NCI-H1417 (cell line): Measurements from ENCODE around the gene GRIK4.

Source experiments
- DNase-seq, 3 experiments: peaks; one replicate each; lab custom pipeline; 2025; lab: John Stamatoyannopoulos, UW

GRIK4 gene

DNA sequence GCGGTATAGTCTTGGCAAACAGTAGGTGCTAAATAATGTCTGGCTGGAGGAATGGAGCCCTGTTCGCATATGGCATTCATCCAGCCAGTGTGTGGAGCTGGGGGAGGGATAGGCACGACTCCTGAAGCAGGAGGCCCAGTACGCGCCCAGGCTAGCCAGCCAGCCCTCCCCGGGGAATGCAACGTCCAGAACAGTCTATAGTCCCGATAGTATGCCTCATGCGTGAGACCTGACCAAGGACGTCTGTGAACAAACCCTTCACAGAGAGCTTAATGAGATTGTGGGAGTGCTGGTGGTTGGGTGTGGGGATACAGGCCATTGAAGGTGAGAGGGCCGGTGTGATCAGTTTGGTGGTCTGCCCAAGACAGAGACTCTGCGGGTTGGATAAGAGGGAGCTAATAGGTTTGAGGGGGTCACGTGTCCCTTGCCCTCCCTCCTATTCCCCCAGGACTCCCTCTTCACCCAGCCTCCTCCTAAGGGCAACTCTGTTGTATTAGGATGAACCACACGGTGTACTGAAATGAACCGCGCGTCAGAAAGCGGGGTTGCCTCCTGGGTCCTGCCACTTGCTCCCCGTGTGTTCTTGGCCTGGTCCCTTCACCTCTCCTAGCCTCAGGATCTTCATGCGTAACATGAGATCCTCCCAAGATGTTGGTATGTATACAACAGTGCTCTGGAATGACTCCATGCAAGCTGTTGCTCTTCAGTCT is 987 bp upstream of the GRIK4 start:
- DNase-seq = no peak

DNA sequence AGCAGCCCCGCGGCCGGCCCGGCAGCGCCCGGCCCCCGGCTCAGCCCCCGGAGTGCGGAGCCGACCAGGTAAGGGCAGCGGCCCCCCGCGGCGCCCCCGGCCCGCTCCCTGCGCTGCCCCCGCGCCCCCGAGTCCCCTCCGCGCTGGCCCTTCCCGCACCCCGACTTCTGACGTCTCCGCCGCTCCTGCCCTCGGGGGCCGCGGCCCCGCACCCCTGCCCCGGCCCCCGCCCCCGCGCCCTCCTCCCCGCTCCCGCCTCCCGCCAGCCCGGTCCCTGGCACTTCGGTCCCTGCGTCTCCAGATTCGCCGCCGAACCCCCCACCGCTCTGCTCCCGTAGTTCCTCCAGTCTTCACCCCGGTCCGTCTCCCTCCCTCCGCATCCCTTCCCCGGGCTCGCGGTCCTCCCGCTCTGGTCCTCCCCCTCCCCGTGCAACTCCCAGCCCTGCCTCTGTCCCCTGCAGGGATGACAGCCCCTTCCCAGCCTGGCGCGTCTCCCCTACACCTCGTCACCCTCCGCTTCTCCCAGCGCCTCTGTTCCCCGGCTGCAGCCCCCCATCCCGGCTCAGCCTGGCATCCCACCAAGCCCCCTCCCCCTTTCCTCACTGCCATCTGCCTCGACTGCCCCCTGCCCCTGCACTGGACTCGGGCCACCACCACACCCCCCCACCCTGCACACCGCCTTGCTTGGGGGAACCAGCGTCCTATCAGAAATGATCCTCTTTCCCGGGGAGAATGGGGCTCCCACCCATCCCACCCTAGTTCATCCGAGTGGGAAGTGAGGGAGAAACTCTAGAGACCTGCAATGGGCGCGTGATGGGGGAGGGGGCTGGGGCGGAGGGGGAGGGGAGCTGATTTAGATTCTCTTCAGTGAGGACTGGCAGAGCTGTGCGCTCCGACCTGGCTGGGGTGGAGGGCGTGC is 531 bp downstream of the GRIK4 start:
- DNase-seq = peak in 1 of 3 experiments; percentile 31

GRCh38 chr11:120512739-120513435 is 1.3 kb downstream of the GRIK4 start:
- DNase-seq = peak in 1 of 3 experiments; percentile 41

- DNase-seq = no peak
These were observed 2.1 kb downstream of the GRIK4 start for GRCh38 chr11:120513436-120514315.

GRCh38 chr11:120514541-120515121 is 3.1 kb downstream of the GRIK4 start:
- DNase-seq = no peak

DNA sequence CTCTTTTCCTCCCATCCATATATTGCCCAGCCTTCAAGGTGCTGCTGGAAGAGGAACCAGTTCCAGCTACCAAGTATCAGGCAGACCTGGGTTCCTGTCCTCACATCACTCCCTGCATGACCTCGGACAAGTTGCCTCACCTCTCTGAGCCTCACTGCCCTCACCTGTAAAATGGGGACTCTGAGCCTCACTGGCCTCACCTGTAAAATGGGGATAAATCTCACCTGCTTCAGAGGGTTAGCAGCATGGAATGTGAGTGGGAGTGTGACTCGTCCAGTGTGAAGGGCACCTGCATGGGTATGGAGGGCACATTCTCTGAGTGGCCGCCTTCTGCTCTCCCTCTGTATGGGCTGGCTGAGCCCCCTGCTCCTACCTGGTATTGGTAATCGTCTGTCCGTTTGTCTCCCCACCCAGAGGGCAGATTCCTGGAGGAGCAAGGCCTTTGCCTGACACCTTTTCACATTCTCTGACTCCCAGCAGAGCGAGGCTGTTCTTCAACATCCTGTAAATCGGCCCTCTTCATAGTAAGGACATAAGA is 3.7 kb downstream of the GRIK4 start:
- DNase-seq = no peak

GRCh38 chr11:120516461-120517389 is 5.2 kb downstream of the GRIK4 start:
- peak in 2 of 3 experiments; percentile 23 to 57 for DNase-seq

GRCh38 chr11:120517390-120517761 is 5.8 kb downstream of the GRIK4 start:
- DNase-seq = no peak

- DNase-seq = no peak
These were observed 6.3 kb downstream of the GRIK4 start for GRCh38 chr11:120517801-120518291.

- DNase-seq = no peak
These were observed 6.8 kb downstream of the GRIK4 start for GRCh38 chr11:120518356-120518755.

DNA sequence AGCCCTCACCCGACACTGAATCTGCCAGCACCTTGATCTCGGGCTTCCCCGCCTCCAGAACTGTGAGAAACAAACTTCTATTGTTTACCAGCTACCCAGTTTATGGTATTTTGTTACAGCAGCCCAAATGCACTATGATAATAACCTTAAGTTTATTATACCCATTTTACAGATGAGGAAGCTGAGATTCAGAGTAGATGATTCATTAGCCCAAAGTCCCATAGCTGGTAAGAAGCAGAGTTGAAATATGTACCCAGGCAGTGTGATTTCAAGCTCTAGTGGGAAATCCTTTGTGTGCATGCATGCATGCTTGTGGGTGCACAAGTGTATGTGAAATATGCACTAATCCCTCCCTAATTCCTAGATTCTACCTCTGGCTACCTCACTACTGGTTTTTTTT is 7.9 kb downstream of the GRIK4 start:
- DNase-seq = no peak

- no peak for DNase-seq
These were observed 8.7 kb downstream of the GRIK4 start for GRCh38 chr11:120520091-120520822.

DNA sequence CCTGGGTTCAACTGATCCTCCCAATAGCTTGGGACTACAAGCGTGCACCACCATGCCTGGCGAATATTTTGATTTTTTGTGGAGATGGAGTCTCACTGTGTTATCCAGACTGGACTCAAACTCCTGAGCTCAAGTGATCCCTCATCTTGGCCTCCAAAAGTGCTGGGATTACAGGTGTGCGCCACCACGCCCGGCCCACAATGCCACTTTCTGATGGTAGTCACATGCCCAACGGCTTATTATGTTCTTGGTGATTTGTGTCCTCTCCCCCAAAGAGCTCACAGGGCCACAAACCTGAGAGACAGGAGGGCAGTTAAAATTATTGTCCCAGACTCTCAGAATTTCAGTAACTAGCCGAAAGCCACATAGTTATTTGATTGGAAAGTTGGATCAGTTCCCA is 9.6 kb downstream of the GRIK4 start:
- no peak for DNase-seq

GRCh38 chr11:120522021-120522420 is 10.5 kb downstream of the GRIK4 start:
- no peak for DNase-seq

DNA sequence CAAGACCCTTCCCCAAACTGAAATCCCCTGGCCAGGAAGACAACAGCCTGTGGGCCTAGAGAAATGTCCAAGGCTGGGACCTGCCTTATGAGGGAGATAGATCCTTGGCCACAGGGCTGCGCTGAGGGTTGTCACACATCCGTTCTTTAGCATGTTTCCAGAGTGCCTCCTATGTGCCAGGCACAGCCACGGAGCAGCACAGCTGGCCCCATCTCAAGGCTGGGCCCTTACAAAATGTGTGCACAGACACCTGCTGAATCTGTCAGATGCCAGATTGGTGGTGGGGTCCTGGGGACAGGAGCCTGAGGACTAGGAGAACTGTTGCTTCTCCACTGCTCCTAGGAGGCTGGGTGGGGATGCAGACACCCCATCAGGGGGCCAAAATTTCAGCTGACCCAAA is 11.2 kb downstream of the GRIK4 start:
- no peak for DNase-seq

- peak; percentile 50 to 84 (median 75) for DNase-seq
These were observed 11.6 kb downstream of the GRIK4 start for GRCh38 chr11:120523196-120523595.

- DNase-seq = no peak
These were observed 13.1 kb downstream of the GRIK4 start for GRCh38 chr11:120524536-120525085.
